Measurements from ENCODE around the gene GNAI3.

The GNAI3 gene

DNA sequence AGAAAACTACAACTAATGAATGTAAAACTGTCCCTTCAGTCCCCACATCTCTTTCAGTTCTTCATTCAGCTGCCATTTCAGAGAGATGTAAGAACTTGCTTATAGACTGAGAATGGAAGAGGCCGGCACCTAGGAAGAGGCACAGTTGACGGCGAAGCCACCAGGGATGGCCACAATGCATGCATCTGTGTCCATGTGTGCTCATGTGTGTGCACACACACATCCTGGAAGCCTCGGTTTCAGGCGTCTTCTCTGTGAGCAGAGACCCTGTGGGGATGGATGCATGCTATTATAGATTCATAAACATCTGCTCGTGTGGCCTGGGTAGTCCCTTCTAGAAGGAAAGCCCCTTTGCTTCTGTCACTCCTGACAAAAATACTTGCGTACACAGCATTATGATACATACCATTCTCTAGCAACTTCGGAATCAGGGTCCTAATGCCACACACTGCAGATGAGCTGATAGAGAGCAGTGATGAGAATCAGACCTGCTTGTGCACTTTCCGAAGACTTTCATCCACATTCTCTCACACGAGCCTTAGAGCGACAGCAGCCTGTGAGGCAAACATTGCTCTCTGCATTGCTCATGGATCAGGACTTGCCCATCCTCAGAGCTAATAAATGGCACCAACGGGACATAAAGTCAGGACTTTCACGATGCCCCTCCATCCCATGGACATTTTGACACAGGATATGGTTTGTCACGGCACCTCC lies 21.2 kb upstream of the GNAI3 start:
- no peak for DNase-seq (ENCODE audit: low read depth)
- no peak overlapping the region for H3K4me3 ChIP-seq (ENCODE audit: low read depth, low read length)
- TF ChIP-seq, protein P1, sequence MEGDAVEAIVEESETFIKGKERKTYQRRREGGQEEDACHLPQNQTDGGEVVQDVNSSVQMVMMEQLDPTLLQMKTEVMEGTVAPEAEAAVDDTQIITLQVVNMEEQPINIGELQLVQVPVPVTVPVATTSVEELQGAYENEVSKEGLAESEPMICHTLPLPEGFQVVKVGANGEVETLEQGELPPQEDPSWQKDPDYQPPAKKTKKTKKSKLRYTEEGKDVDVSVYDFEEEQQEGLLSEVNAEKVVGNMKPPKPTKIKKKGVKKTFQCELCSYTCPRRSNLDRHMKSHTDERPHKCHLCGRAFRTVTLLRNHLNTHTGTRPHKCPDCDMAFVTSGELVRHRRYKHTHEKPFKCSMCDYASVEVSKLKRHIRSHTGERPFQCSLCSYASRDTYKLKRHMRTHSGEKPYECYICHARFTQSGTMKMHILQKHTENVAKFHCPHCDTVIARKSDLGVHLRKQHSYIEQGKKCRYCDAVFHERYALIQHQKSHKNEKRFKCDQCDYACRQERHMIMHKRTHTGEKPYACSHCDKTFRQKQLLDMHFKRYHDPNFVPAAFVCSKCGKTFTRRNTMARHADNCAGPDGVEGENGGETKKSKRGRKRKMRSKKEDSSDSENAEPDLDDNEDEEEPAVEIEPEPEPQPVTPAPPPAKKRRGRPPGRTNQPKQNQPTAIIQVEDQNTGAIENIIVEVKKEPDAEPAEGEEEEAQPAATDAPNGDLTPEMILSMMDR (IDR thresholded peaks at IDR 0.05; ENCODE audit: low read depth, low read length, missing control alignments), result no peak

DNA sequence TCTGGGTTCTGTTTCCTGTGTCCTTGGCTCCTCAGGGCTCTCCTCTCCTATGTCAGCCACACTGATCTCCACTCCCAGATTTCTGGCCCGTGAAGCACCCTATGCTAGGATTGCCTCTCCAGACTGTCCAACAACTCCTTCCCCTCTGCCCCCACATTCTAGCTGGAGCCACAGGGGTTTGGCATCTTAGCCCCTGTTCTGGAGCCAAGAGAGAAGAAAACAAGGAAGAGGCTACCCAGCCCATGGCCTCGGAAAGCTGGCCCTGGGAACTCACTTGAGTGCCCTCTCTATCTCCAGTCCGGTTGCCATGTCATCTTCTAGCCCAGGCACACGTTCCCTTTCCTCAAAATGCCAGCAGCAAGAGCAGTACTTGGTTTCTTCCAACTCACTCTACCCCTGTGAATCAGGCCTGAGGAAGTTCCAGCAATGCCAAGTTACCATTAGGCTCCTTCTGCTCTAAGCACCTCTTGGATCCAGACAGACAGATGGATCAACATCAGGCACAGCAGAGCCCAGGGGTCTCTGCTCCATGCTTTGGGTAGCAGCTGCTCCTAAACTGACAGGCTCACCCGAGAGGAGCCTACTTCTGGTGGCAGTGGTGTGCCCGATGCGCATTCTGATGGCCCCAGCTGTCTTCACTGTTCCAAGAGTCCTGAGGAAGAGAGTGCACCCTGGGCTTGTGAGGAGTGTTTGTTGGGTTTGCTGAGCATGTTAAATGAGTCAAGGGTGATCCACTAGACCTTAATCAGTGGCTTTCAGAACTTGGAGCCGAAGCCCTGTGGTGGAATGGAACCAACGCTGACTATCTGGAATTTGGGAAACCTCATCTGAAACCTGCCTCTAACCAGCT lies 20.3 kb upstream of the GNAI3 start:
- no peak for DNase-seq (ENCODE audit: low read depth)
- no peak overlapping the region for H3K4me3 ChIP-seq (ENCODE audit: low read depth, low read length)
- TF ChIP-seq, protein P1 (IDR thresholded peaks at IDR 0.05; ENCODE audit: low read depth, low read length, missing control alignments), result no peak

DNA sequence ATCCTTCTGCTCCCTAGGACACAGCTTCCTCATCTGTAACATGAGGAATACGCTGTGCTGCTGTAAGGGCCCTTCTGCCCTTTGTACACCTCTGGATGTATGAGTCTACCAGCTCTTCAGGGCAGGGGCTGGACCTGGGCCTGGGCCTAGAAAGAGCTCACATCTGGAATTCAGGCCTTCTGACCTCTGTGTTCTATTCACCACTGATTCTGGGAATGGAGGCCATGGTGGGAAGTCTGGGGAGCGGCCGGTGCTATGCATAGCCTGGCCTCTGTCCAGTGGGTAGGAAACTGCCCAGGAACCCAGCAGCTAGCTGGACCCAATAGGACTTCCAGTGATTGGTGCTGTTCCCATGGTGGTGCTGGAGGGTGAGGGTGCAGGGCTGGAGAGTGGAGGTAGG lies 19.7 kb upstream of the GNAI3 start:
- TF ChIP-seq, protein P1 (IDR thresholded peaks at IDR 0.05; ENCODE audit: low read depth, low read length, missing control alignments), result no peak
- no peak for DNase-seq (ENCODE audit: low read depth)
- no peak overlapping the region for H3K4me3 ChIP-seq (ENCODE audit: low read depth, low read length)

DNA sequence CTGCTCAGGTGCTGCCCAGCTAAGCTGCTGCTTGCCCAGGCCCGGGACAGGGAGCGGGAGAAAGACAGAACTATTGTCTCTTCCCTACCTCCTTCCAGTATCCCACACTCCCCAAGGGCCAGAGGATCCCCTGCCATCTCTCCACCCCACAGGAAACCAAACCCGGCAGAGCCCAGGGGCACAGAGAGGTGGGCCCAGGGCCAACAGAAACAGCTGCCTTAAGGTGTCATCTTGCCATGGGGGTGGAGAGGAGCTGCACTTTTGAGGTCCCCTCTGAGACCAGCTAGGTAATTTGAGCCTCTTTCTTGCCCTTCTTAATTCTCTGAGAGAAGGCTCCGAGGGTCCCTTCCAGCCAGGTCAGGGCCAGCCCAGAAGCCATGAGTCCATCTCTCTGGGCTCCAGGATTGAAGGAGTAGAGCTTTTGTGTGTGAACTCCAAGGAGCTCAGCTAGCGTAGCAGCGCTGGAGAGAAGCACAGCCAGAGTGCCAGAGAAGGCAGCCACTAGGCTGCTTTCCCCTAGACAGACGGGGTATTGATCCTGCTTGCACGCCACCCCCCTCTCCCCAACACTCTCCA lies 18.4 kb upstream of the GNAI3 start:
- TF ChIP-seq, protein P1 (IDR thresholded peaks at IDR 0.05; ENCODE audit: low read depth, low read length, missing control alignments), result no peak
- no peak overlapping the region for H3K4me3 ChIP-seq (ENCODE audit: low read depth, low read length)
- no peak for DNase-seq (ENCODE audit: low read depth)

DNA sequence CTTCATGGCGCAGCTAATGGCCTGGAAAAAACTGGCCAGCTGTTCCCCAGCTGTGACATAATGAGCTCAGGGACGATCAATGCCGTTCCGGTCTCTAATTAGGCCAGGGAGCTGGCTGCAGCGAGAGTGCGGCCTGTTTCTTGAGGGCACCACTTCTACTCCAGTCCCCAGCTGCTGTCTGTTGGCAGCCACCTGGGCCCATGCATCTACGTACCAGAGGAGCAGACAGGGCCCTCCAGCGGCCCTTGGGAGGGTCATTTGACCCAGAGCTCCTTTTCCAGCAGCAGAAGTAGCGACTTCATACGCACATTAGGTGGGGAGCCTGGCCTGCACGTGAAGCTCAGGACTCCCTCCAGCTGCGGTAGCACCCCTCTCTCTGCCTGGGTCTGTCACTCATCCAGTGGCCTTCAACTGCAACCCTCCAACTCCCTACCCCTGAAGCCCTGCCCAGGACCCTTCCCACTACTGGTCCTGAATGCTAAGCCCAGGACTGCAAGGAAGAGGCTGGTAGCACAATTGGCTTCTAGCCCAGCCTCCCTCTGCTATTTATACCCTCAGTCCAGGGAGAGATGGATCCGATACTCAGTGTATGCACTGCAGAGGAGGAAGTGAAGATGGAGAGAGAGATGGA lies 17.8 kb upstream of the GNAI3 start:
- no peak for DNase-seq (ENCODE audit: low read depth)

DNA sequence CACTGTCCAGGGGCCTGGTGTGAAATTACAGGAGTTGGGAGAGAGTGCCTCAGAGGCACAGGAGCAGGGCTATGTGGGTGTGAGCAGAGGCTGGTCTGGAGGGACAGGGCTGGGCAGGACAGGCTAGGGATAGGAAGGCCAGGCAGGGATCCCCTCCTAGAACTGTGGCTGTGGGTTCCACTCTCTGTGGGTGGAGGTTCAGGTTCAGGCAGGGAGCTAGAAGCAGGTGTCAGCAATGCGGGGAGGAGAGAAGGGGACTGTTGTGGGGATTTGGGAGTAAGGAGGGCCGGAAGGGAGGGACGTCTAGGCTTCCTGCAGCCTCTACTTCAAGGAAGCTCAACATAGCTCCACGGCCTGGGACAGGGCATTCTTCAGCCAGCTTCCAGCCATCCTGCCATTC lies 17.0 kb upstream of the GNAI3 start:
- TF ChIP-seq, protein P1 (IDR thresholded peaks at IDR 0.05; ENCODE audit: low read depth, low read length, missing control alignments), result no peak
- H3K4me3 ChIP-seq (ENCODE audit: low read depth, low read length), result no peak overlapping the region
- no peak for DNase-seq (ENCODE audit: low read depth)

More for the DNA sequence above, 17.8 kb upstream of the GNAI3 start:
- H3K4me3 ChIP-seq (ENCODE audit: low read depth, low read length), result no peak overlapping the region
- TF ChIP-seq, protein P1 (IDR thresholded peaks at IDR 0.05; ENCODE audit: low read depth, low read length, missing control alignments), result no peak

Data from GM12864 (cell line).